Transverse colon (tissue), 3 donors: ENCODE results near the gene AHNAK2.

Source experiments
- CTCF ChIP-seq, 5 experiments: fragments of 200-600 bp in 3 of 5; fragments of 450-650 bp in 2 of 5; sonication (generic) in 3 of 5; IDR thresholded peaks; 1 replicate in 2 of 5; 2 replicates in 3 of 5; pipeline ENCODE4 v1.5.1; 2016 to 2017; ENCODE audit warnings: antibody characterized with exemption in 5 of 5, inconsistent platforms in 3 of 5, mild to moderate bottlenecking in 2 of 5, moderate library complexity in 1 of 5
- EP300 ChIP-seq: sonication (generic); formaldehyde crosslinking; IDR thresholded peaks from one replicate; pipeline ENCODE4 v1.6.1; 2017; ENCODE audit warnings: antibody characterized with exemption, low read depth

GRCh38 chr14:104969741-104970230 is 8.4 kb downstream of the AHNAK2 start:
- no peak for TF ChIP-seq CTCF (IDR thresholded peaks at IDR 0.05)
- TF ChIP-seq EP300 = no peak
